Lung (tissue), 12 donors: Measurements from ENCODE around the gene MAP3K20. TPM values are rescaled to one million over a fixed set of nuclear protein-coding genes. Genes with fewer than 3 reads are reported as not detected.
"Not testable (repeated sequence)": the region's sequence is repeated elsewhere in the genome, so short reads cannot be mapped to it uniquely, and the experiment has no call there.

Experiments
- ATAC-seq: fragments of 200-7000 bp; cut with Tn5 transposase; one replicate; pipeline ENCODE4 v1.9.1; 2020; ENCODE audit warnings: moderate number of reproducible peaks; ENCODE audit not compliant: insufficient read depth, low FRiP score
- DNase-seq, 3 donors: peaks; one replicate each; pipeline ENCODE4 v3.0.0-alpha.2; 2013 to 2017
- H3K27ac ChIP-seq, 2 donors: one replicate each; pipeline ENCODE4 v1.5.1; 2013; ENCODE audit warnings: mild to moderate bottlenecking in 2 of 2, moderate library complexity in 2 of 2, control low read depth in 1 of 2, inconsistent platforms in 1 of 2, low read depth in 1 of 2, low read length in 1 of 2
- H3K27me3 ChIP-seq, 3 donors: one replicate each; pipeline ENCODE4 v1.5.1; 2013; ENCODE audit warnings: low read length in 2 of 3; ENCODE audit not compliant: control insufficient read depth in 3 of 3, insufficient read depth in 3 of 3
- H3K36me3 ChIP-seq, 4 donors: one replicate each; pipeline ENCODE4 v1.5.1; 2013; ENCODE audit warnings: low read length in 4 of 4, mild to moderate bottlenecking in 1 of 4, moderate library complexity in 1 of 4; ENCODE audit not compliant: control insufficient read depth in 4 of 4, insufficient read depth in 4 of 4
- H3K4me1 ChIP-seq, 5 donors: one replicate each; pipeline ENCODE4 v1.5.1; 2013; ENCODE audit warnings: low read length in 5 of 5, mild to moderate bottlenecking in 2 of 5, moderate library complexity in 1 of 5; ENCODE audit not compliant: control insufficient read depth in 5 of 5, insufficient read depth in 5 of 5
- H3K4me3 ChIP-seq: one replicate; pipeline ENCODE4 v1.5.1; 2013; ENCODE audit warnings: mild to moderate bottlenecking, control low read depth, moderate library complexity
- H3K9ac ChIP-seq, 2 donors: one replicate each; pipeline ENCODE4 v1.5.1; 2013; ENCODE audit warnings: low read length in 2 of 2, control low read depth in 1 of 2; ENCODE audit not compliant: insufficient read depth in 1 of 2
- H3K9me3 ChIP-seq, 4 donors: one replicate each; pipeline ENCODE4 v1.5.1; 2013; ENCODE audit warnings: low read length in 3 of 4, mild to moderate bottlenecking in 1 of 4, moderate library complexity in 1 of 4; ENCODE audit not compliant: control insufficient read depth in 4 of 4, insufficient read depth in 3 of 4
- WGBS, 2 donors: extraction: QIAGEN DNeasy Blood & Tissue Kit; methylation state at CpG; one replicate each; pipeline ENCODE4 v1.1.7; 2013; 5-methylcytosine and 5-hydroxymethylcytosine counted together
- polyA plus RNA-seq, 2 donors: library from polyadenylated mRNA; stranded (reverse); fragments of 200-250 nt; gene quantifications; one replicate each; pipeline ENCODE4 v1.2.1, GENCODE V29; 2013
- total RNA-seq, 2 donors: library from RNA; depleted of rRNA in 1 of 2; stranded (reverse); fragments of >200 nt in 1 of 2; gene quantifications; one replicate each; pipeline ENCODE4 v1.2.1, GENCODE V29; 2014 to 2021
- TF ChIP-seq, protein P1 (sequence below): IDR thresholded peaks from 2 replicates; pipeline ENCODE4 v1.5.1; 2012; ENCODE audit warnings: mild to moderate bottlenecking; ENCODE audit errors: control extremely low read depth, extremely low read depth
- donor health status: control.
- donor health status: control.
- donor health status: Bipolar disorder and iron deficiency.
- donor health status: healthy.
- donor health status: DM: yes; HTN: yes; CAD: no.

Gene MAP3K20
- total and polyA plus RNA-seq, 4 donors = 13.4 to 71.6 (median 31.6) TPM

DNA sequence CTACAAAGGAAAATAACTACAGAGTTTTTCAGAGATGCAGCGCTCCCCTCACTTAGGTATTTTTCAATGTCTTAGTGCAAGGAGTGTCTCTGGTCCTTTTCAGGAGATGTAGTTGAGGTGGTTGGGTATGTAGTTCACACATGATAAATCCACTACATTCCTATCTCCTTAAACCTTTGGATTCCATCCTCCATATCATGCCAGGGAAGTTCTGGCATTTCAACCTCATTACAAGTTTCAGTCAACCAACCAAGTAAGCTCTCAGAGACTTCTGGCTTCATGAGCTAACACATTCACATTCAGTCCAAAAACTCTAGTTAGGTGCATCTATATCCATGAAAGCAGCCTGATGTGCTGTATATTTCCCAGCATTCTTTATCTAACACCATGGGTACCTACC lies 47.3 kb downstream of the MAP3K20 start:
- WGBS, 2 donors = 97 to 99% methylated on average over 1 of the region's 1 CpG
- Histone ChIP-seq H3K9ac (no peak overlapping the region), H3K27me3 (no peaks in the 10 kb centered on the region), H3K9me3 (no peaks in the 10 kb centered on the region), H3K36me3 (peaks cover 0 to 4% (median 2%) of the 10 kb centered on the region in 4 donors), H3K4me3 (no peak overlapping the region), H3K27ac (no peak overlapping the region), H3K4me1 (peaks cover 0 to 20% (median 0%) of the 10 kb centered on the region in 5 donors)
- ATAC-seq (no peak), DNase-seq (no peak)
- TF ChIP-seq, protein P1, sequence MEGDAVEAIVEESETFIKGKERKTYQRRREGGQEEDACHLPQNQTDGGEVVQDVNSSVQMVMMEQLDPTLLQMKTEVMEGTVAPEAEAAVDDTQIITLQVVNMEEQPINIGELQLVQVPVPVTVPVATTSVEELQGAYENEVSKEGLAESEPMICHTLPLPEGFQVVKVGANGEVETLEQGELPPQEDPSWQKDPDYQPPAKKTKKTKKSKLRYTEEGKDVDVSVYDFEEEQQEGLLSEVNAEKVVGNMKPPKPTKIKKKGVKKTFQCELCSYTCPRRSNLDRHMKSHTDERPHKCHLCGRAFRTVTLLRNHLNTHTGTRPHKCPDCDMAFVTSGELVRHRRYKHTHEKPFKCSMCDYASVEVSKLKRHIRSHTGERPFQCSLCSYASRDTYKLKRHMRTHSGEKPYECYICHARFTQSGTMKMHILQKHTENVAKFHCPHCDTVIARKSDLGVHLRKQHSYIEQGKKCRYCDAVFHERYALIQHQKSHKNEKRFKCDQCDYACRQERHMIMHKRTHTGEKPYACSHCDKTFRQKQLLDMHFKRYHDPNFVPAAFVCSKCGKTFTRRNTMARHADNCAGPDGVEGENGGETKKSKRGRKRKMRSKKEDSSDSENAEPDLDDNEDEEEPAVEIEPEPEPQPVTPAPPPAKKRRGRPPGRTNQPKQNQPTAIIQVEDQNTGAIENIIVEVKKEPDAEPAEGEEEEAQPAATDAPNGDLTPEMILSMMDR = no peak

- no peak overlapping the region for H3K4me3 ChIP-seq
- no peak overlapping the region for H3K27ac ChIP-seq
- WGBS, 2 donors = 76 to 81% methylated on average over 3 of the region's 3 CpGs
- no peaks in the 10 kb centered on the region for H3K27me3 ChIP-seq
- DNase-seq = no peak
- TF ChIP-seq, protein P1 = no peak
- H3K9ac ChIP-seq = no peak overlapping the region
- peaks cover 0 to 4% (median 2%) of the 10 kb centered on the region in 4 donors for H3K36me3 ChIP-seq
- H3K9me3 ChIP-seq = no peaks in the 10 kb centered on the region
- H3K4me1 ChIP-seq = peaks cover 0 to 20% (median 0%) of the 10 kb centered on the region in 5 donors
- no peak for ATAC-seq
These were observed 48.8 kb downstream of the MAP3K20 start for GRCh38 chr2:173124441-173124840.

DNA sequence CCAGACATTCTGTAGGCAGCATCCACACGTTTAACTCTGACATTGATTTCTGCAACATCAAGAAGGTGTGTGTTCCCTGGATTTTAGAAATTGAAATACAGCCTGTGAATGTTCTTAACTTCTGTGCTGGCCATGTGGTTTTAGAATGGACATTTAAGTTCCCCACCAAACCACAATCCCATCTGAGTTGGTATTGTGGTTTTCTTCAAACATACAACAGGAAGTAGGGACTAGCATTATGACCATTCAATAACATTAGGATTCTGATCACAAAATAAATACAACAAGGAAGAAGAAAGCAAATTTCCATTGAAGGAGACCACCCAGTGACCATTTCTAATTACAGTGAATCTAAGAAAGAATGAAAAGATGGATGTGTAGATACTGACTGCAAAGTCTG lies 51.2 kb downstream of the MAP3K20 start:
- ATAC-seq (no peak), DNase-seq (no peak)
- TF ChIP-seq, protein P1 = no peak
- no peaks in the 10 kb centered on the region for H3K27me3 ChIP-seq
- H3K4me3 ChIP-seq = no peak overlapping the region
- H3K36me3 ChIP-seq = peaks cover 0 to 4% (median 2%) of the 10 kb centered on the region in 4 donors
- H3K9ac ChIP-seq = no peak overlapping the region
- no peaks in the 10 kb centered on the region for H3K9me3 ChIP-seq
- peaks cover 0 to 32% (median 0%) of the 10 kb centered on the region in 5 donors for H3K4me1 ChIP-seq
- 42 to 75% methylated on average over 1 of the region's 1 CpG for WGBS, 2 donors
- no peak overlapping the region for H3K27ac ChIP-seq

DNA sequence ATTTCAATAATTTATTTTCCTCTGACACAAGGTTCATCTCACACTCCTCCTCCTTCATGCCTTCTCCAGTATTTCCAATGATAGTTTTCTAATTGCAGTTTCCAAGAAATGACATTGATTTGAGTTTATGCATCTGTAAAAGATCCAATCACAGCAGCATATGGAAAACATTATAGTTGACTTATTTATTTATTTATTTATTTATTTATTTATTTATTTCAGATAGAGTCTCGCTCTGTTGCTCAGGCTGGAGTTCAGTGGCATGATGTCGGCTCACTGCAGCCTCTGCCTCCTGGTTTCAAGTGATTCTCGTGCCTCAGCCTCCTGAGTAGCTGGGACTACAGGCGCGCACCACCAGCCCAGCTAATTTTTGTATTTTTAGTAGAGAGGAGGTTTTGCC lies 52.5 kb downstream of the MAP3K20 start:
- H3K9ac ChIP-seq, H3K27me3 ChIP-seq, H3K4me3 ChIP-seq, ATAC-seq, H3K27ac ChIP-seq, H3K36me3 ChIP-seq, H3K9me3 ChIP-seq, DNase-seq: not testable (repeated sequence)
- 97 to 98% methylated on average over 5 of the region's 5 CpGs for WGBS, 2 donors
- H3K4me1 ChIP-seq = peaks cover 0 to 29% (median 0%) of the 10 kb centered on the region in 5 donors
